Ishikawa (cell line): ENCODE data around the gene SAYSD1.

Experiments
- CEBPB ChIP-seq: IDR thresholded peaks from 2 replicates; pipeline ENCODE4 v1.6.1; 2012
- CREB1 ChIP-seq: IDR thresholded peaks from 2 replicates; pipeline ENCODE4 v1.6.1; 2012; ENCODE audit warnings: low read depth
- EGR1 ChIP-seq: IDR thresholded peaks from 2 replicates; pipeline ENCODE4 v1.6.1; 2012
- EP300 ChIP-seq: IDR thresholded peaks from 2 replicates; pipeline ENCODE4 v1.6.1; 2012; ENCODE audit warnings: borderline replicate concordance
- FOXM1 ChIP-seq: IDR thresholded peaks from 2 replicates; pipeline ENCODE4 v1.6.1; 2012; ENCODE audit warnings: low read depth, borderline replicate concordance
- NFIC ChIP-seq: IDR thresholded peaks from 2 replicates; pipeline ENCODE4 v1.6.1; 2012
- RAD21 ChIP-seq: IDR thresholded peaks from 2 replicates; pipeline ENCODE4 v1.6.1; 2012; ENCODE audit warnings: low read depth
- TAF1 ChIP-seq: IDR thresholded peaks from 2 replicates; pipeline ENCODE4 v1.6.1; 2012; ENCODE audit warnings: low read depth, mild to moderate bottlenecking
- TCF12 ChIP-seq: IDR thresholded peaks from 2 replicates; pipeline ENCODE4 v1.6.1; 2012; ENCODE audit warnings: low read depth
- TEAD4 ChIP-seq: IDR thresholded peaks from 2 replicates; pipeline ENCODE4 v1.6.1; 2012
- YY1 ChIP-seq: IDR thresholded peaks from 2 replicates; pipeline ENCODE4 v1.6.1; 2012; ENCODE audit warnings: low read depth
- ZBTB7A ChIP-seq: IDR thresholded peaks from 2 replicates; pipeline ENCODE4 v1.6.1; 2012; ENCODE audit warnings: low read depth
- TF ChIP-seq, protein P1 (sequence below): IDR thresholded peaks from 2 replicates; pipeline ENCODE4 v1.6.1; 2012; ENCODE audit warnings: low read depth, mild to moderate bottlenecking
- TF ChIP-seq, protein P2 (sequence below): IDR thresholded peaks from 2 replicates; pipeline ENCODE4 v1.6.1; 2012
- TF ChIP-seq, protein P3 (sequence below): IDR thresholded peaks from 2 replicates; pipeline ENCODE4 v1.6.1; 2012

Gene SAYSD1

GRCh38 chr6:39059496-39060310 lies 55.3 kb downstream of the SAYSD1 start:
- TF ChIP-seq, protein P1, sequence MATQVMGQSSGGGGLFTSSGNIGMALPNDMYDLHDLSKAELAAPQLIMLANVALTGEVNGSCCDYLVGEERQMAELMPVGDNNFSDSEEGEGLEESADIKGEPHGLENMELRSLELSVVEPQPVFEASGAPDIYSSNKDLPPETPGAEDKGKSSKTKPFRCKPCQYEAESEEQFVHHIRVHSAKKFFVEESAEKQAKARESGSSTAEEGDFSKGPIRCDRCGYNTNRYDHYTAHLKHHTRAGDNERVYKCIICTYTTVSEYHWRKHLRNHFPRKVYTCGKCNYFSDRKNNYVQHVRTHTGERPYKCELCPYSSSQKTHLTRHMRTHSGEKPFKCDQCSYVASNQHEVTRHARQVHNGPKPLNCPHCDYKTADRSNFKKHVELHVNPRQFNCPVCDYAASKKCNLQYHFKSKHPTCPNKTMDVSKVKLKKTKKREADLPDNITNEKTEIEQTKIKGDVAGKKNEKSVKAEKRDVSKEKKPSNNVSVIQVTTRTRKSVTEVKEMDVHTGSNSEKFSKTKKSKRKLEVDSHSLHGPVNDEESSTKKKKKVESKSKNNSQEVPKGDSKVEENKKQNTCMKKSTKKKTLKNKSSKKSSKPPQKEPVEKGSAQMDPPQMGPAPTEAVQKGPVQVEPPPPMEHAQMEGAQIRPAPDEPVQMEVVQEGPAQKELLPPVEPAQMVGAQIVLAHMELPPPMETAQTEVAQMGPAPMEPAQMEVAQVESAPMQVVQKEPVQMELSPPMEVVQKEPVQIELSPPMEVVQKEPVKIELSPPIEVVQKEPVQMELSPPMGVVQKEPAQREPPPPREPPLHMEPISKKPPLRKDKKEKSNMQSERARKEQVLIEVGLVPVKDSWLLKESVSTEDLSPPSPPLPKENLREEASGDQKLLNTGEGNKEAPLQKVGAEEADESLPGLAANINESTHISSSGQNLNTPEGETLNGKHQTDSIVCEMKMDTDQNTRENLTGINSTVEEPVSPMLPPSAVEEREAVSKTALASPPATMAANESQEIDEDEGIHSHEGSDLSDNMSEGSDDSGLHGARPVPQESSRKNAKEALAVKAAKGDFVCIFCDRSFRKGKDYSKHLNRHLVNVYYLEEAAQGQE, result no peak
- TF ChIP-seq TAF1, result no peak
- no peak for TF ChIP-seq FOXM1
- TF ChIP-seq, protein P2, sequence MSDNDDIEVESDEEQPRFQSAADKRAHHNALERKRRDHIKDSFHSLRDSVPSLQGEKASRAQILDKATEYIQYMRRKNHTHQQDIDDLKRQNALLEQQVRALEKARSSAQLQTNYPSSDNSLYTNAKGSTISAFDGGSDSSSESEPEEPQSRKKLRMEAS, result no peak
- TF ChIP-seq CEBPB, result no peak
- no peak for TF ChIP-seq CREB1
- no peak for TF ChIP-seq TCF12
- TF ChIP-seq EP300, result no peak
- TF ChIP-seq NFIC, result no peak
- TF ChIP-seq YY1, result no peak
- no peak for TF ChIP-seq TEAD4
- no peak for TF ChIP-seq EGR1

- TF ChIP-seq EGR1, result no peak
- no peak for TF ChIP-seq CEBPB
These were observed 56.4 kb downstream of the SAYSD1 start for GRCh38 chr6:39058471-39059147.

DNA sequence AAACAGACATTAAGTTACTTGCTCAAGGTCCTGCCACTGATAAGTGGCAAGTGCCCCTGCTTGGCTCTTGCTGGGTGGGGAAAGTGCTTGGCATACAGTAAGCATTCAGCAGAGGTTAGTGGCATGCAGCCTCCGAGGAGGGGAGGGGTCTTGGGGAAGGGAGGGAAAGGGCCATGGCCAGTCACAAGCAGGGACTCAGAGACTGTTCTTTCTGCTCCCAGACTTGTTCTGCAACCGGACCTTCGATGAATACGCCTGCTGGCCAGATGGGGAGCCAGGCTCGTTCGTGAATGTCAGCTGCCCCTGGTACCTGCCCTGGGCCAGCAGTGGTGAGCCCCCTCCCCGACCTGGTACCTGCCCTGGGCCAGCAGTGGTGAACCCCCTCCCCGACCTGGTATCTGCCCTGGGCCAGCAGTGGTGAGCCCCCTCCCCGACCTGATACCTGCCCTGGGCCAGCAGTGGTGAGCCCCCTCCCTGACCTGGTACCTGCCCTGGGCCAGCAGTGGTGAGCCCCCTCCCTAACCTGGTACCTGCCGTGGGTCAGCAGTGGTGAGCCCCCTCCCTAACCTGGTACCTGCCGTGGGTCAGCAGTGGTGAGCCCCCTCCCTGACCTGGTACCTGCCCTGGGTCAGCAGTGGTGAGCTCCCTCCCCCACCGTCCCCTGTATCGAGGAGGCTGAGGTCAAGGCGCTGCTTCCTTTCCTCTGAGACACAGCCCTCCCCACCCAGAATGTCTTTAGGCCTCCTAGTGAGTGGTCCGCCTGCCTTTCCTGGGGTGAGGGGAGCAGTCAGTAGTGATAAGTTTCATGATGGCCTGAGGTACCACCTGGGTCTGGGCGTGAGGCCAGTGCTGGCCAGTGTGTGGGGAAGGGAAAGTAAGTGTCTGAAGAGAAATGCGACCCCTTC lies 57.5 kb downstream of the SAYSD1 start:
- no peak for TF ChIP-seq EGR1
- no peak for TF ChIP-seq CEBPB
- TF ChIP-seq TCF12, result no peak
- no peak for TF ChIP-seq FOXM1
- TF ChIP-seq YY1, result no peak
- TF ChIP-seq, protein P2, result no peak
- TF ChIP-seq CREB1, result no peak
- TF ChIP-seq, protein P3, sequence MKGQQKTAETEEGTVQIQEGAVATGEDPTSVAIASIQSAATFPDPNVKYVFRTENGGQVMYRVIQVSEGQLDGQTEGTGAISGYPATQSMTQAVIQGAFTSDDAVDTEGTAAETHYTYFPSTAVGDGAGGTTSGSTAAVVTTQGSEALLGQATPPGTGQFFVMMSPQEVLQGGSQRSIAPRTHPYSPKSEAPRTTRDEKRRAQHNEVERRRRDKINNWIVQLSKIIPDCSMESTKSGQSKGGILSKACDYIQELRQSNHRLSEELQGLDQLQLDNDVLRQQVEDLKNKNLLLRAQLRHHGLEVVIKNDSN, result no peak
- TF ChIP-seq ZBTB7A, result no peak
- TF ChIP-seq, protein P1, result no peak
- no peak for TF ChIP-seq RAD21
- TF ChIP-seq NFIC, result no peak

- TF ChIP-seq YY1 (no peak), TEAD4 (no peak), CEBPB (no peak), ZBTB7A (no peak), EP300 (no peak), NFIC (no peak), FOXM1 (no peak), RAD21 (no peak), CREB1 (no peak), TCF12 (no peak), TAF1 (no peak), EGR1 (no peak)
- TF ChIP-seq, protein P1, result no peak
- TF ChIP-seq, protein P3, result no peak
- TF ChIP-seq, protein P2, result no peak
These were observed 58.3 kb downstream of the SAYSD1 start for GRCh38 chr6:39056681-39057080.
